A172 (cell line): ENCODE measurements around the gene KRT6B. TPM values are rescaled to one million over a fixed set of nuclear protein-coding genes. Genes with fewer than 3 reads are reported as not detected.
"Not testable (repeated sequence)": the region's sequence is repeated elsewhere in the genome, so short reads cannot be mapped to it uniquely, and the experiment has no call there.

ENCODE experiments used
- DNase-seq: peaks from one replicate; pipeline ENCODE4 v3.0.0-alpha.2; 2015; ENCODE audit warnings: low spot score
- total RNA-seq: library from RNA; depleted of rRNA; stranded (reverse); fragments of >200 nt; shearing (Covaris generic); gene quantifications from 2 replicates; pipeline ENCODE4 v1.2.3, GENCODE V29; 2014; rRNA removed

Gene KRT6B
- not detected in 2 replicates for total RNA-seq

- no peak for DNase-seq
Observed at GRCh38 chr12:52452101-52452500, at the start of gene KRT6B. KRT6B (minus strand) TSS chr12:52452146; CDS start chr12:52452078, 68 bp downstream.

DNA sequence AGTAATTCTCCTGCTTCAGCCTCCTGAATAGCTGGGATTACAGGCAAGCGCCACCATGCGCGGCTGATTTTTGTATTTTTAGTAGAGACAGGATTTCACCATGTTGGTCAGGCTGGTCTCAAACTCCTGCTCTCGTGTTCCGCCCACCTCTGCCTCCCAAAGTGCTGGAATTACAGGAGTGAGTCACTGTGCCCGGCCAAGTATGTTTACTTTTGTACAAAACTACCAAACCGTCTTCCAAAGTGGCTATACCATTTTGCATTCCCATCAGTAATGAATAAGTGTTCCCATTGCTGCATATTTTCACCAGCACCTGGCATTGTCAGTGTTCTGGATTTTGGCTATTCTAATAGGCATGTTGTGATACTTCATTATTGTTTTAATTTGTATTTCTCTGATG lies 49.5 kb upstream of the KRT6B start:
- DNase-seq, result no peak

DNA sequence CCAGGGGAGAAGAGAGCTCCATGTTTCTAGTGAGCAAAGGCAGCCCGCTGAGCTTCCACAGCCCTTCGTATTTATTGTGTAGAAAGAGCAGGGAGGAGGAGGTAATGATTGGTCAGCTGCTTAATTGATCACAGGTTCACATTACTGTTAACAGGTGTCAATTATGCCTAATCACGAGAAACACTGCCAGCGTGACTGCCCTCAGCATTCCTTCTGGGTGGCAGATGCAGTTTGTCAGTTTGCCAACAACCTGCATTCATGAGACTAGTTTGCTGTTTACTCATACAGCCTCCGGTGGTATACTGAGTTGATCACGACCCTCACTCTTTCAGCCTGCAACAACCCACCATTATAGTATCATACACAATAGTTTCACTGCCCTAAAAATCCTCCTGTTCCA lies 48.6 kb upstream of the KRT6B start:
- not testable (repeated sequence) for DNase-seq

GRCh38 chr12:52499806-52500560 lies 48.0 kb upstream of the KRT6B start:
- DNase-seq, result no peak

DNA sequence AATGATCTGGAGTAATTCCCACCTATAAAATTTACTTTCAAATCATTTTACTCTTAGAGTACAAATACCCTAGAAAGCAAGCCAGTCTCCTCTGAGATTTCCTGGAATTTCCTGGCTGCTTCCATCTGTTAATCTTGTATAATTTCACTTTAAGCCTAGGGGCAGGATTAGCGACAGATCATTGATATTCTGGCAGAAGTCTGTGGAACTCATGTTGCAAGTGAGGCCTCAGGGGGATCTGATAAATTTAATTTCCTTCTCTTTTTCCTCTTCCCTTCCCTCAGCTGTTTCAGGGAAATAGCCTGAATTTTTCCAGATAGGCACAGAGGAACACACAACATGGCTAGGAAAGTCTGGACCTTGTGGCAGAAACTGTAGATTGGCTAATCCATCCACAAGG lies 47.0 kb upstream of the KRT6B start:
- DNase-seq, result no peak

- no peak for DNase-seq
Observed at GRCh38 chr12:52497975-52498374, 46.0 kb upstream of the KRT6B start.

GRCh38 chr12:52496590-52497071 lies 44.7 kb upstream of the KRT6B start:
- peak; percentile 80 for DNase-seq

GRCh38 chr12:52496054-52496453 lies 44.1 kb upstream of the KRT6B start:
- peak; percentile 9 for DNase-seq

DNA sequence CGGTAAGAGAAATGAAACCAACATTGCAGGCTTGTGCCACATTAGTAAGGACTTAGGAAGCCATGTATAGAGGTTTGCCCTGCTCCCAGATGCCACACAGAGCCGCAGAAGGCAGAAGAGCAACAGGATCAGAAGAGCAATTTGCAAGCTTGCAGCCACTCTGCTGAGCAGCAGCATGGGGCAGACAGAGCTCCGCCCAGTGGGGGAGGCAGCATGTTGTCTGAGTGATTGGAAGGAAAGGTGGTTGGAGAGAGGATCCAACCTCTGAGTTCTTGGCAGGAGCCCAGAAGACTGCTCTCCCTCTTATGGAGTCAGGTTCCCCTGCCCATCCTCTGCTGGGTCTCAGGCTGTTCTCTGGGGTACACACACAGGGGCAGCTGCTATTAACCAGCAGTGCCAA lies 43.4 kb upstream of the KRT6B start:
- DNase-seq, result peak; percentile 34

GRCh38 chr12:52494518-52494917 lies 42.6 kb upstream of the KRT6B start:
- no peak for DNase-seq

GRCh38 chr12:52494100-52494499 lies 42.2 kb upstream of the KRT6B start:
- DNase-seq, result no peak

DNA sequence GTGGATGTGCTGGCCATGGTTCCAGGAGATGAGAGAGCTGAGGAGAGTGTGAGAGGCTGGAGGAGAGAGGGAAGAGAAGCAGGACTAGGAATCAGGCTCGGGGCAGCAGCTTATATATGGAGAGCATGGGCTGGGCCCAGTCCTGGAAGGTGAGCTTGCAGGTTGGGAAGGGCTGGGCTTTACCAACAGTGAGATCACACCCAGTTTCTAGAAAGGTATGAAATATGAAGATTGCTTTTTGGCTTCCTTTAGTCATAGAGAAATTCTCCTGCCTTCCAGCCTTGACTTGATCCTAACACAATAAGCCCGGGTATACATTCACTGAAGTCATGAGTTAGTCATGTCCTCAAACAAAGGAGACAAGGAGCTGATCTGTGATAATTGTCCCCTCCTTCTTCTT lies 41.2 kb upstream of the KRT6B start, which contains the start of gene KRT6A:
Gene KRT6A, minus strand, starts transcription at position 86 of the 400 bp plus-strand sequence. Its CDS starts 69 bp downstream, at position 17.
- no peak for DNase-seq

DNA sequence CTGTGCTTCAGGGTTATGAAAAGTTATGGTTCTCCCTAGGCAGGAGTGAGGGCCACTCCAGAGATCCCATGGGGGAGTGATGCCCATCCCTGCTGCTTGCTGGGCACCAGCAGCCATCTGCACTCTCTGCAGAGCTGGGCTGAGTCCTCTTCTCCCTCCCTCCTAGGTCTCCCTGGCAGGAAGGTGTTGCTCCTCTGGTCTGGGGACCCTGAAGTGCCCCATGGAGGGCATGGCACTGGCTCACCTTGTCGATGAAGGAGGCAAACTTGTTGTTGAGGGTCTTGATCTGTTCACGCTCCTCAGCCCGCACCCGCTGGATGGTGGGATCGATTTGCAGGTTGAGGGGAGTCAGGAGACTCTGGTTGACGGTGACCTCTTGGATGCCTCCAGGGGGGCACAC lies 40.5 kb upstream of the KRT6B start:
- not testable (repeated sequence) for DNase-seq

- not testable (repeated sequence) for DNase-seq
Observed at GRCh38 chr12:52491495-52491894, 39.5 kb upstream of the KRT6B start.

GRCh38 chr12:52488736-52489135 lies 36.8 kb upstream of the KRT6B start:
- DNase-seq, result no peak

GRCh38 chr12:52487744-52488443 lies 35.9 kb upstream of the KRT6B start:
- not testable (repeated sequence) for DNase-seq

- no peak for DNase-seq
Observed at GRCh38 chr12:52487211-52487610, 35.3 kb upstream of the KRT6B start.

DNA sequence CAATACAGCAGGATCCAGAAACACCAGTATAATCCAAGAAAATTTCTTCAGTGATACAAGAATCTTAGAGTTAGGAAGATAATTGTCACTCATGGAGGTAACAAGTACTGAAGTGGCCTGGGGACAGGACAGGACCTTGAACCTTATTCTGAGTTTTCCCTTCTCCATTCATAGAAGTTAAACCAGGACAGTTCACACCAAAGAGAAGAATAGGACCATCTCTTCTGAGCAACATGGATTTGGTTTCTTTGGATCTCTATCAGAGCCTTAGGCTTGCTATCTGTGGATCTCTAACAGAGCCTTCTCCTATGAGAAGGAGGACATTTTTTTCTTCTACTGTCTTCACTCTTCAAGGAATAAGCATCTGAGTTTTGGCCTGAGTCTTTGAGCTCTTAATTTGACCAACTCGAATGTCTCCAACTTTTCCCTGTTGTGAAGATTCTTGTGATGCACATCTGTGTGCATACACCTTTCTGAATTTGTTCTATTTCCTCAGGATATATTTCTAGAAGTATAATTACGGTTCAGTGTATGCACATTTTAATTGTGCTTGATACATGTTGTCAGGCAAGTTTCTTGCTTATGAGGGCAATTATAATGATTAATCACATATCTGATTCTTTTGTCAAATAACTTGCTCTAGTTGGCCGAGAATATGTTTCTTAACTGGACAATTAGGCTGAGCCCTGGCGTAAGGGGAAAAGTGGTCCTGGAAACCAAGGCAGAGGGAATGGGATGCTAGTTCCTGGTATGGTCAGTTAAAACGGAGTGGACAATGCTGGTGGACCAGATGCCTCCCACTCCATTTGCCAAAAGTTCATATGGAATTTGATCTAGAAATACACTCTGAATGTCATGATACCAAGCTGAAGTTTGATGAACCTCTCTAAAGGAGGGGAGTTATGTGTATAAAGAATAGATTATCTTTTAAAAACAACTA lies 34.5 kb upstream of the KRT6B start:
- DNase-seq, result no peak

DNA sequence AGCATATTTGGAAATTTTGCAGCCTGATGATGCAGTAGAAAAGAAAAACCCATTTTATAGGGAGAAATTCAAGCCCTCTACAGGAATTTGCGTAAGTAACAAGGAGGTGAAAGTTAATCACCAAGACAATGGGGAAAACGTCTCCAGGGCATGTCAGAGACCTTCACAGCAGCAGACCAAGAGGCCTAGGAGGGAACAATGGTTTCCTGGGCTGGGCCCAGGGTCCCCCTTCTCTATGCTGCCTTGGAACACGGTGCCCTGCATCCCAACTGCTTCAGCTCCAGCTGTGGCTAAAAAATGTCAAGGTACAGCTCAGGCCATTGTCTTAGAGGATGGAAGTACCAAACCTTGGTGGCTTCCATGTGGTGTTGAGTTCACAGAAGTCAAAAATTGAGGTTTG lies 28.1 kb upstream of the KRT6B start:
- no peak for DNase-seq

DNA sequence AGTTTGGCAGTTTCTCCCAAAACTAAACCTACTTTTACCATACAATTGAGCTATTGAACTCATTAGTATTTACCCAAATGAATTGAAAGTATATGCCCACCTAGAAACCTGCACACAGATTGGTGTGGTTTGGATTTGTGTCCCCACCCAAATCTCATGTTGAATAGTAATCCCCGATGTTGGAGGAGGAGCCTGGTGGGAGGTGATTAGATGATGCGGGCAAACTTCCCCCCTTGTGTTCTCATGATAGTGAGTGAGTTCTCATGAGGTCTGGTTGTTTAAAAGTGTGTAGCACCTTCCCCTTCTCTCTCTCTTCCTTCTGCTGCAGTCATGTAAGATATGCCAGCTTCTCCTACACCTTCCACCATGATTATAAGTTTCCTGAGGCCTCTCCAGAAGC lies 25.7 kb upstream of the KRT6B start:
- DNase-seq, result no peak

GRCh38 chr12:52474212-52474611 lies 22.3 kb upstream of the KRT6B start:
- no peak for DNase-seq

- DNase-seq, result no peak
Observed at GRCh38 chr12:52473768-52474167, 21.8 kb upstream of the KRT6B start, which contains the start of gene KRT6C. KRT6C (minus strand) TSS chr12:52473805; CDS start chr12:52473737, 68 bp downstream.
